Measurements from ENCODE around the gene ITIH4.
"Not testable (repeated sequence)": the region's sequence is repeated elsewhere in the genome, so short reads cannot be mapped to it uniquely, and the experiment has no call there.

The ITIH4 gene

GRCh38 chr3:52779837-52780585, 50.5 kb downstream of the ITIH4 start:
- no peak for DNase-seq

GRCh38 chr3:52779011-52779836, 51.2 kb downstream of the ITIH4 start:
- no peak for DNase-seq

DNA sequence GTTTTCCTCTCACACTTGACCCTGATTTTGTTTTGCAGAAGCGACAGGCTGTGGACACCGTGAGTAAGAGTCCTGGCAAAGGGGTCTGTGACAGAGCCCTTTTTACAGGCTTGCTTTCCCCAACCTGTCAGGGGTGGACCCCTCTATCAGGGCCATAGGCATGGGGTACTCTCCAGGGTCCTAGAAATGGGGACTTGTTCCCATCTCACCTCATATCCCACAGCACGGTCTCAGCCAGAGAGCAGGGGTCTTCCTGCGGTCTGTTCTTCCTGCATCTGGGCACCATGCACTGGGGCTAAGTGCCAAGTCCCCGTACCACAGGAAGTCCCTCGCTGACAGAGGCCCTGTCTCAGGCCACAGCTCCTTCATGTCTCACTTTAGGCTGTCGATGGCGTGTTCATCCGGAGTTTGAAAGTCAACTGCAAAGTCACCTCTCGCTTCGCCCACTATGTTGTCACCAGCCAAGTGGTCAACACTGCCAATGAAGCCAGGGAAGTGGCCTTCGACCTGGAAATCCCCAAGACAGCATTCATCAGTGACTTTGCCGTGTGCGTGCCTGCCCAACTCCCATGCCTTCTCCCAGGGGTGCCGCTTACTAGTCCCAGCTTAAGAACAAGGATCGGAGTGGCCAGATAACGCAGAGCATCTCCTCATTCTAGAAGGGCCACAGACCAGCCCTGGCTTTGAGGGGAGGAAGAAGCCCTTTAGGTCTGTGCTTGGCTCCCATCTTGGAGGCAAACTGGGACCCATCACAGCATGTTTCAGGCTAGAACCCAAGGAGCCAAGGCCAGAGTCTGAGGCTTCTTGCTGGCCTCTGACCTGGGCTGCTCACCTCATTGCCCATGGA, 52.3 kb downstream of the ITIH4 start:
- no peak for DNase-seq

DNA sequence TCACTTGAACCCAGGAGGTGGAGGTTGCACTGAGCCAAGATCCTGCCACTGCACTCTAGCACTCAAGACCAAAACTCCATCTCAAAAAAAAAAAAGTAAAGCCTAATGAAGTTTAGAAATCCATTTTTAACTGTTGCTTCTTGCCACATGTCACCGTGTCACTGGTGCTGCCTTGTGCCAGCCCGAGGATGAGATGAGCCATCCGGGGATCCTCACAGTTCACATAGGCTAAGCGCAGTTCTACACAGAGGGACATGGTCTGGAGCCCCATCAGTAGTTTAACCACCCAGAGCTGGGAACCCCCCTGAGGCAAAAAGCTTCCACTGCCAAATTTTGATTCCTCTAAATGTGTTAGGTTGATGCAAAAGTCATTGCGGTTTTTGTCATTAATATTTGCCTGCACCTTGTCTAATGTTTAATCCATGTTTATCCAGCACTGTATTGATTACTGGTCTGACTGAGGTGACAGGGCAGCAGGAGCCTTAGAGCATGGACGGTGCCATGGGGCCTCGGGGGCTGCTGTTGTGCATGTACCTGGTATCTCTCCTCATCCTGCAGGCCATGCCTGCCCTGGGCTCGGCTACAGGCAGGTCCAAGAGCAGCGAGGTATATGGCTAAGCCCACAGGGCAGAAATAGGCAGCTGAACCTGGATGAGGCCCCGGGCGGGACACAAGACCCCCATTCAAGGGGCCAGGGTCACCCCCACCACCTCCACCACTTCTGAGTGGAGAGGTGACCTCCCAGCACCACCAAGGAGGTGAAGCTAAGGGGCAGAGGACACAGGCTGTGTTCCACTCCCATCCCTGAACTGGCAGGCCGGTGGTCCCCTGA, 53.1 kb downstream of the ITIH4 start, which contains the start of gene ITIH1:
TSS of gene ITIH1 (plus strand) at position 473 of the 832 bp plus-strand sequence. CDS start at position 490, 17 bp downstream.
- DNase-seq, result no peak

DNA sequence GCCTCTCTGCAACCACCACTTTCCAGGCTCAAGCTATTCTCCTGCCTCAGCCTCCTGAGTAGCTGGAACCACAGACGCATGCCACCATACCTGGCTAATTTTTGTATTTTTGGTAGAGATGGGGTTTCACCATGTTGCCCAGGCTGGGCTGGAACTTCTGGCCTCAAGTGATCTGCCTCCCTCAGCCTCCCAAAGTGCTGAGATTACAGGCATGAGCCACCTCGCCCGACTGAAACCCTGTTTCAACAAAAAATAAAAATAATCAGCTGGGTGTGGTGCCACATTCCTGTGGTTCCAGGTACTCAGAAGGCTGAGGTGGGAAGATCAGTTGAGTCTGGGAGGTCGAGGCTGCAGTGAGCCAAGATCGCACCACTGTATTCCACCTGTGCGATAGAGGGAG, 54.0 kb downstream of the ITIH4 start:
- not testable (repeated sequence) for DNase-seq

DNA sequence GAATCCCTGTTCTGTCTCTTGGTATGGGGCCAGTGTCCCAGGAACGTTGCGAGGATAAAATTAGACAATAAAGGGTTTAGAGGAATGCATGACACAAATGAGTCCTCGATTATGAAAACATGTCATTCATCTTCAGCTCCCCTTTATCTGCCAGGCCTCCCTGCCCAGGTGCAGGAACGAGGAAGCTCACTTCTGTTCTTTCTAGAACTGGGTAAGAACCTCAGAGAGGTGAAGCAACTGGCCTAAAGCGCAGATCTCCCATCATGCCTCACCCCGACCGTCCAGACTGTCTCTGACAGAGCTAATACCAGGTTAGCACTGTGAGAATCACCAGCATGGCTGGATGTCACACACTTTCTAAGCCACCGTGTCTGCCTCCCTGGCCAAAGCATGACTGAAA, 54.6 kb downstream of the ITIH4 start:
- DNase-seq, result no peak

DNA sequence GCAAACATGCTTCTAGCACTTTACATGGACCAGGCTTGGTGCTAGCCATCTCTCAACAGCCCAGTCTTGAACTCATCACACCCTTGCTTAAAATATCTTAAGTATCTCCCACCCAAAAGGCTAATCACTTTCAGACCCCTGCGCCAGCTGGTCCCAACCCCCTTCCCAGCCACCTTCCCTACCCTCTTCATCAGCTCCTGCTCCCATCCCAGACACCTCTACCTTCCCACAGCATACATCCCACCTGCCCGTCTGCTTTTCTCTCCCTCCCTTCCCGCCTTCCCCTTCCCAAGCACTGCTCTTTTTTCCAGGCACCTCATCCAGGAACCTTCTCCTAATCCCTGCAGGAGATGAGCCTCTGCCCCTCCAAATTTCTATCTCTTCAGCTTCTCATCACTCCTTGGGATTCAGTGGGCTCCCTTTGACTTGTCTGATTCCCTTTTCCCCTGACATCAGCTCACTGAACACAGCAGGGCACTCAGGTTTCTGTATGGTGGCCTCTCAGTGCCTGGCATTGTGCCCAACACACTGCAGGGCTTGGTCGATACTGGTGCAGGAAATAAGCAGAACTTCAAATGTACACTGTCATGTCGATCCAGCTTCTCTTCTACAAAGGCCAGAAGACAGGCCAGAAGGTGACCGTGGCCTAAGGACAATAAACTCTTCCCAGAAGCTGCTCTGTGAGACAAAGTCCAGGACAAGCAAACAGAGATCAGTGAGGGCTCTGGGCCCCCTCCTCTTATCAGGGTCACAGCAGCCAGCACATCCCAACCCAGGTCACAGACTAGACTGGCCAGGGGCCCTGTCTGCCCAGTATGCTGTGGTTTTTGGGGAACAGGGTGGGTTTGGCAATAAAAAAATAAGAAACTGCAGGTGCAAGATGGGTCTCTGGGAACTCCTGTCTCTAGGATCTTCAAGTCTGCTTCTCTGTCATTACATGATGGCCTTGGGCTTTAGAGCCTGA, 55.3 kb downstream of the ITIH4 start:
- no peak for DNase-seq

DNA sequence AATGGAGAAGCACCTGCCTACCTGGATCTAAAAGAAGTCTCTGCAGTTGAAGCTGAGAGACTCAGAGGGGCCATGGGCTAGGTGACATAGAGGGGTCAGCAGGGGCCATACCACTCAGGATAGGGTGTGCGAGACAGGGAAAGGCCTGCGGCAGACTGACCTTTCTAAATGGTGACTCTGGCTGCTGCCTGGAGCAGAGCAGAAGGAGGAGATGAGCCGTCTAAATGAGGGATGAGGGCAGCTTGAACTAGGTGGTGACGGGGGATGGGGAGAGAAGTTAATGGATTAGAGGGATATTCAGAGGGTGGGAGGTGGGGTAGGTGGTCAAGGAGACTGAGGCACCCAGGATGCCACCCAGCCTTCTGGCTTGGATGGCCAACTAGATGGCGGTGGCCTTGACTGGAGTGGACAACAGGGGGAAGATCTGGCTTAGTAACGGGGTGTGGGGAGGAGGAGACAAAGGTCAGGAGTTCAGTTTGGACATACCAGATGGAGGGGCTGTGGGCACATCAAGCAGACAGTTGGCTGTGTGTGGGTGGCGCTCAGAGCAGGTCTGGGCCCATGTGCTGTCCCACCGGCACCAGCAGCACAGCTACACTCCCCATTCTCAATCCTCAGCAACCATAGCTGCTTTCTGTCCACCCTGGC, 56.3 kb downstream of the ITIH4 start:
- DNase-seq, result no peak

GRCh38 chr3:52773361-52774065, 57.0 kb downstream of the ITIH4 start:
- no peak for DNase-seq

GRCh38 chr3:52771702-52772101, 58.8 kb downstream of the ITIH4 start:
- DNase-seq, result no peak

DNA sequence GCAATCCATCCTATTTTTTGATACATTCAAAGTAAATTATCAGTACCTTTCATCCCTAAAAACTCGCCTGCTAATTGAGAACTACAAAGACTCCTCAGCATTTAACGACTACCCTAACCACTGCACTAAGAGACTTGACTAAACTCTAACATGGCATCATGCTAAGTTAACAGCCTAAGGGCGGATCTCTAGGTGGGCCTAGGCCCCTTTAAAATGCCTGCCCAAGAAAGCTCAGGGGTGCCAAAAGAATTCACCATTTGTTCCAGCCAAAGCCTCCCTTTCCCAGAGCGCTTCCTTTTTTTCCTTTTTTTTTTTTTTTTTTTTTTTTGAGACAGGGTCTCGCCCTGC, 59.2 kb downstream of the ITIH4 start:
- DNase-seq, result no peak

DNA sequence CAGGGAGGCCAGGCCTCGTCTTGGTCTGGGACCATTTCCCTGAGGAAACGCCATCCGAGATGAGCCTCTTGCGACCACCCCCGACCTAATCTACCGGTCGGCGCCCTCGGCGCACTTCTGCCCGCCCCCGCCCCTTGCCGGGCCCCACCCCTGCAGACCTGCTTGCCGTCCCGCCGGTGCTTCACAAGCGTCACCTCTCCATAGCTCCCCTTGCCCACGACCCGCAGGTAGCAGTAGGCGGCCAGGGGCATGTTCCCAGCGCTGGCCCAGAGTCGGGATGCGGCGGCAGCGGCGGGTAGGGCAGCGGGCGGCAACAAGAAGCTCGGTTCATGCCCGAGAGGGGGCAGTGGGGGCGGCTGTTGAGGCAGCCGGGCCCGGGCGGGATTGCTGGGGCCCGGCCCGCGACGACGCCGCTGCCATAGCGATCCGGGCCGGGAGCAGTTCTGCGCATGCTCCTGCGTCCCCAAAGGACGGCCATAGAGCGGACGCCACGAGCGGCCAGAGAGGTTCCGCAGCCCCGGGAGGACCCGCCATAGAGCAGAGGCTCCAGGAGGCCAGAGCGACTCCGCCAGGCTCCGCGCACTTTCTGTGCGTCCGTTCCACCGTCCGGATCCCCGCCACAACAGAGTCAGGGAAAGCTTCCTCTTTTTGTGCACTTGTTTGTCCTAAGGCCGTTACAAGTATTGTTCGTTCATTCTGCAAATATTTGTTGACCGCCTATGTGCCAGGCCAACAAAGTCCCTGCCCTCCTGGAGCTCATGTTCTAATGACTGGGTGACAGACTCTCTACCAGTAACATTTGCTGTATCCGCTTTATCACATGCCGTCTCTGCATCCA, 59.8 kb downstream of the ITIH4 start, which contains the start of gene NEK4:
TSS of gene NEK4 (minus strand) at position 445 of the 838 bp plus-strand sequence. CDS start at position 251, 194 bp downstream.
- peak; percentile 87 for DNase-seq

GRCh38 chr3:52769786-52770455, 60.6 kb downstream of the ITIH4 start:
- DNase-seq, result no peak

- DNase-seq, result no peak
Observed at GRCh38 chr3:52763466-52763865, 67.0 kb downstream of the ITIH4 start.
